ENCODE measurements around the gene KSR2.

Gene KSR2

DNA sequence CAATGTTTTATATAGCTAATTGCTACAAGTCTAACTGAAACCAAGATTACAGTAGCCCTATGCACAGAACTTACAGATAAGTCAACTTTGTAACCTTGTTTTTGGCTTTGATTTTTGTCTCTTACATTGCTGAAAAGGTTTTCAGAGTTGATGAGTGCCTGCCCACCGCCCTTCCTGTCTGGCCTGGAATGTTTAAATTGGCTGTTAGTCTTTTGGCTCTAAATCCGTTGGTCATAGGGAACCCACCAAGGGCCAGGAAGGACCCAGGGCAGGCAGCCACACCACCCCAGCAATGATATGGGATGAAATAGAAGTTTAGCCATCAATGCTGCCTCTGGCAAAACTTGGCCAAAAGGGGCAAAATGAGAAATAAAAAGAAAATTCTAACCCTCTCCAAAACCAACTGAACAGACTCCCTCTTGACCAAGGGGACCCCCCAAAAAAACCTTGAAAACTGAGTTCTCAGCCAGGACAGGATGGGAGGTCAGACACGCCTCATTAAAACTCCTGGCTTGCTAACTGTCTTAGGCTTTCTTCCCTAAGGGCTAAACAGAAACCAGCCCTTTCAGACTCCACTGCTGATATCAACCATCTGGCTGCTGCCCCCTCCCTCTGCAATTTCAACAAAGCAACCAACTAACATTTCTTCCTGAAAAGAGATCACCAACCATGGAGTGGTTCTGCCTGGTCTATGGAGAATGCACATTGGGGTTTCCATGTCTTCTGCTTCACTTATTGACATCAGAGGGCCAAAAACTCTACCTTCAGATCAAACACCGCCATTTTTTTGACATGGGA lies 365.3 kb downstream of the KSR2 start:
- no peak for DNase-seq

- DNase-seq, result no peak
These were observed 368.9 kb downstream of the KSR2 start for GRCh38 chr12:117599849-117600248.

GRCh38 chr12:117596968-117597367 lies 371.8 kb downstream of the KSR2 start:
- no peak for DNase-seq

- no peak for DNase-seq
These were observed 373.0 kb downstream of the KSR2 start for GRCh38 chr12:117595751-117596150.

- no peak for DNase-seq
These were observed 374.3 kb downstream of the KSR2 start for GRCh38 chr12:117594481-117594880.

DNA sequence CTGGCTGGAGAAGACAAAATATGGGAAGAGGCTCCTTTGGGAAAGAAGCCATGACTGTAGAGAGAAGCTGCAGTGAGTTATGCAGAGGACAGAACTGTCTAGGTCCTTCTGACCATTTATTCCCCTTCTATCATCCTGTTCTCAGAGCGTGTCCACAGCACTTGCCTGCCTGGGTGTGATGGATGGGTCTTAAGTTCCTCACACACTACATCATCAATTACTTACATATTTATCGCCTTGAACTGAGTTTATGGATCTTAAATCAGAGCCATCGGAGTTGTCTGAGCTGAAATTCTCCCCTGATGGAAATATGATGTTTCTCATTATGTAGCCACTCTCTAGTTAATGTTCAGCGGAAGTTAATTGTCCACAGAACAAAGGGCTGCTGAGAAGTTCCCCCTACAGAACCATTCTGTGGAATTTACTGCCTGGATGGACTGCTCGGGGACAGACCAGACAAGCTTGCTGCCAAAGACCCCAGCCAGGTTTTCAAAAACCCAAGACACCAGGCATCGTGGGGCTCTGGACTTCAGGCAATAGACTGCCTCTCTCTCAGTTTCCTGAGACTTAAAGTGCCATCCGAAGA lies 374.9 kb downstream of the KSR2 start:
- peak; percentile 33 for DNase-seq

DNA sequence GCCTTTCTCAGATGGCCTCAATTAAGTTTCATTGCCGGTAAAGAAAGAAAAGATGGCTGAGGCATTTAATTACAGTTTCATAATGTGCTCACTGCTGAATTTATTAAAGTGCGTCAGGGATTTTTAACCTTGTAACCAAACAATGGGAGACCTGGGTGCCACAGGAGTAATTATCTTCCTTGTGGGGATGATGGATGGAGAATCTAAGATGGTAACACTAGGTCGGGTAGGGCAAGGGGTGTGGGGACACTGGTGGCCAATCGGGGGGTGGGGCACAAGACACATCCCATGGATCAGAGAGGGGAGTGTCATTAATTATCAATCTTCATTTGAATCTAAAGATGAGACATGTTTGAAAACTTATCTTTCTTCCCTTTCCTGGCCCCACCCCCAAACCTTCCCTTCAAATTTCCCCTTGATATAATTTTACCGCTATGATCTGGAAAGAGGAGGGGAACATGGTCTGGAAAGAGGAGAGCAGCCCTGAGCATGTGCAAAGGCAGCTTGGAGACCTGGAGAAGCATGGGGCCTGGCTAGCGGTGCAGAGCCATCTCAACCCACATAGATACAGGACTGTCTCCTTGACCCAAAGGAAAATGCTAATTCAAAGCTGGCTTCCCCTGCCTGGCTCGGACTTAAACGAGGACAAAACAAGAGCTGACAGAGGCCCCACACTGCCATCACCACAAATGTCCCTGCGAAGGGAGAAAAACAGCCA lies 376.0 kb downstream of the KSR2 start:
- DNase-seq, result no peak

GRCh38 chr12:117590999-117591398 lies 377.8 kb downstream of the KSR2 start:
- no peak for DNase-seq

GRCh38 chr12:117590386-117590785 lies 378.4 kb downstream of the KSR2 start:
- DNase-seq, result no peak

DNA sequence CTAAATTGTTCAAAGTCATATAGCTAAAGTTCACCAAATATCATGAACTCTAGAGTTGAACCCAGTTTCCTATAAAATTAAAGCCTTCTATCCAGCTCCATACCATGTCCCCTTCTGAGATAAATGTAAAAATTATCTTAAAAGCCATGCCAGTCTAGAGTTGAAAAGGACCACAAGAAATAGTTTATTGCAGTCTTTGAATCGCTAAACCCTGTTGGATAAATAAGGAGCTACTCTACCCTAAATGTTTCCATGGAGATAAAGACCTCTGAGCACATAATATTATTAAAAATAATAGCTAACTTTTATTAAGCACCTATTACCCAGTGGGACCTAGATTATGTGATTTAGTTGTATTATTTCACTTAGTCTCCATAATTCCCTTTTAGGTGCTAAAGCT lies 379.8 kb downstream of the KSR2 start:
- no peak for DNase-seq

DNA sequence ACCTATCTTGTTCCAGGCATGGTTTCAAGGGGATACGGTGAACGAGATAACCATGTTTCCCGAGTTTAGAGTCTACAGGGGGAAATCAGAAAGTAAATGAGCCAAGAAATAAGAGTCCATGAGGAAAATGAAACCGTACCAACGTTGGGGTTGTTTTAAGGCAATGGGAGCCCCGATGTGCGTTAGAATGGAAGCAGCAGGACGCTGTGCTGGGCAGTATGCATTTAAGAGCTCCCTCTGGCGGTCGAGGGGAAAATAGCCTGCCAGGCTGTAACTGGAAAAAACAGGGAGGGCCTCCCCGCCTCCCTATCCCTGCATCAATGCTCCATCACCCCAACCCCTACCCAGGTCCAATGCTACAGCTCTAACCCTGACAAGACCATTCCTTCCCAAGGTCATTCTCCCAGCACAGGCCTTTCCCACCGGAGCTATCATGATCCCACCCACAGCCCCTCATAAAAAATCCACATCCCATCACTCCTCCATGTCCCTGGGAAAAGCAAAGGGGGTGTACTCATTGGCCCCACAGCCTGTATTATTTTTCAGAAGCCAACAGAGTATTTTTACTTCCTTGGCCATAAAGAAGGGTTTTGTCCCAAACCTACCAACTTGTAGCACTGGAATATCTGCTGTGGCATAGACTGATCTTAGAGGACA lies 381.0 kb downstream of the KSR2 start:
- DNase-seq, result peak; percentile 48

DNA sequence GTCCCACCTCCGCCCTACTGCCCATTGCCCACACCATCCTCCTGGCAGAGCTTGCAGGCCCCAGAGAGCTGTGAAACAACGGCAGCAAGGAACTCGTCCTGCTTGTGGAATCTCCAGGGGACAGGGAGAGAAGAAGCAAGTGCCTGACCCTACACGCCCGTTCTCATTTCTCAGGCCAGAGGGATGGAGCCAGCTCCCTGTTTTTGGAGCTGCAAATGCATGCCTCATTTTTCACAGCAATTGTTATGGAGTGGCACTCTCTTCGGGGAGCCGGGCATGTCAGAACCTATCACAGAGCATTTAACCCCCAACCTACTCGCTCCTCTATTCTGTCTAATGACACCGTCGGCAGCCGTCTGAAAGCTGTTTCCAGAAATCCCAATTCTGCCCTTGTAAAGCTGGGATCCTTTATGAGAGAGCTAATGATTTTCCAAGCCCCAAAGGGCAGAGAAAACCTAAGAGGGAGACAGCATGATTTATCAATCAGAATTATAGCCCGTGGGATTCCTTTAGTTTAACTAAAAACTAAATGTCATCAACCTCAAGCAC lies 385.0 kb downstream of the KSR2 start:
- DNase-seq, result no peak

GRCh38 chr12:117583092-117583491 lies 385.7 kb downstream of the KSR2 start:
- DNase-seq, result no peak

DNA sequence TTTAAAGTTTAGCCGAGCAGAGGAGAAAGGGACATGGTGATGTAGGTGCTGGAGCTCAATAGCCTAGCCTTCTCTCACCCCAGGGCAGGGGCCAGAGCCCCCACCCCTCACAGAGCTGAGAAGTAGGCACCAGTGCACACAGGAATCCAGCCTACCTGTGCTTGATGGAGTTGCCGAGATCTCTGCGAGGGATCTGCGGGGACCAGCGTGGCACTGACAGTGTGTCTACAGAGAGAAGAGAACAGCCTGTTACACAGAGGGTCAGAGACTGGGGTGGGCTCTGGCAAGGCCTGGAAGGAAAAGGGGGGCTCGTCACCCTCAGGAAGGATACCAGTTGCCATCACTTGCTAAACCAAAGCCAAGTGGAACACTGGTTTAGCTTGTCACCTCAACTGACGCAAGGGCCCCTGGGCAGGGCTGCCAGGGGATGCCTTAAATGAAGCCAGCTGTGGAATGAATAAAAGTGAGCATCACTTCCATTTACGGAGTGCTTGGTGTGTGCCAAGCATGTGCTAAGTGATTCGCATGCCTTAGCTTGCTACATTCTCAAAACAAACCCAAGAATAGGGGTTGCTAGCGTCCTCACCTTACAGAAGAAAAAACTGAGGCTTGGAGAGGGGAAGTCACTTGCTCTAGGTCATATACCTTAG lies 386.5 kb downstream of the KSR2 start:
- no peak for DNase-seq

- peak; percentile 51 for DNase-seq
These were observed 388.1 kb downstream of the KSR2 start for GRCh38 chr12:117580718-117581062.

DNA sequence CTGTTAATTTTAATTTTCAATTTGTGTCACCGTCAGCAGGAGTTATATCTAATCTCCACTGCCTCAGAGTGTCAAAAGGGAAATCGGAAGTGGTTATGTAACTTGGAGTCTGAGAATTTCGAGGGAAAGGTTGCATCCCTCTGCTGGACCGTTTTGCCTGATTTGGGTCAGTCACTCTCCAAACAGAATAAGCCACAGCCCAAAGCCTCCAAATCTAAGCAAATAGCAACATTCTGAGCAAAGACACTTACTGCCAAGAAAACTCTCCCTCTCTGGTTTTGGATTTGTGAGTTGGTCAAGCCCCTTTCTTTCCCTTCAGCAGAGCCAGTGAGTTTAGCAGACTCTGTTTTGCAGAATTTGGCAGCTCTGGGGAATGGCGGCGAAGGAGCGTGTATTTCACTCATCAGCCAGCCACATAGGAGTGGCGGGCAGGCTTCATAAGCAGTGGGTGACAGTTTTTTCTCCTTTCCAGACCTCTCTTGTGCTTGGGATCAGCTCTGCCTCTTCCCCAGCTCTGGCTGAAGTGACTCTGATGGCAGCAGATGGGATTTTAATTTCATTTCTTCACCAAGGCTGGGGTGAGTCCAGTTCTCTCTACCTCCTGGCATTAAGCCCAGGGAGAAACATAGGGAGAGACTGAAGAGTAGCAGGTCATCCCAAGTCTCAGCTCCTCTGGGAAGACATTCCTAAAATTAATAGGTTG lies 388.6 kb downstream of the KSR2 start:
- DNase-seq, result no peak

DNA sequence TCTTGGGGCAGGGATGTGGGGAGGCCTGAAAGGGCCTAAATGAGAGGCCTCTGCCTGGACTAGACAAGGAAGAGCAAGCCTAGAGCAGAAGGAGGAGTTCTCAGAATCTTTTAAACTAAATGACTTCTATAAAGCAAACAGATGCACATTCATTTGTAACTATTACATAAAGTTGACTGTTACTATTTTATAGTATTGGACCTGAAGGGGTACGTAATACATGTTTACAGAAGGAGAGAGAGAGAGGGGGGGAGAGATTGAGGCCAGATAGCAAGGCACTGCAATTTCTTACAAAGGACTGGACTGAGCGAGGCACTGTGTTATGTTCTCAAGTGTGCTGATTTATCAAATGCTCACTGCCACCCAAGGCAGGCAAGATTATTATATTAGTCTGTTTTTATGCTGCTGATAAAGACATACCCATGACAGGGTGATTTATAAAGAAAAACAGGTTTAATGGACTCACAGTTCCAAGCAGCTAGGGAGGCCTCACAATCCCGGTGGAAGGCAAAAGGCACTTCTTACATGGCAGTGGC lies 391.6 kb downstream of the KSR2 start:
- DNase-seq, result no peak

GRCh38 chr12:117576053-117576452 lies 392.7 kb downstream of the KSR2 start:
- DNase-seq, result no peak

DNA sequence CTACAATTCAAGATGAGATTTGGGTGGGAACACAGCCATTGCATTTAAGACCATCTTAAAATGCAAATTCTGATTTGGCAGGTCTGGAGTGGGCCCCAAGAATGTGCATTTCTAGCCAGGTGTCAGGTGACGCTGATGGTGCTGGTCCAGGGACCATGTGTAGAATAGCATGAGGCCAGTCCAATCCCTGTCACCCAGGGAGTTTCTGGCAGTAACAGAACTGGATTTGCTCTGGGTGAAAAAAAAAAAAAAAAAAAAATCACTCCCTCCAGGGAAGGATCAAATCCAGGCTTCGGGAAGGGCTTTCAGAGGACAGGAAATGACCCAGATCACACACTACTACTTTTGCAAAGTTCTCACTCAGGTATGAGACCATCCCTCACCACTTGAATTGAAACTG lies 394.1 kb downstream of the KSR2 start:
- no peak for DNase-seq

- no peak for DNase-seq
These were observed 396.0 kb downstream of the KSR2 start for GRCh38 chr12:117572755-117573154.

GRCh38 chr12:117571321-117571720 lies 397.5 kb downstream of the KSR2 start:
- DNase-seq, result no peak

DNA sequence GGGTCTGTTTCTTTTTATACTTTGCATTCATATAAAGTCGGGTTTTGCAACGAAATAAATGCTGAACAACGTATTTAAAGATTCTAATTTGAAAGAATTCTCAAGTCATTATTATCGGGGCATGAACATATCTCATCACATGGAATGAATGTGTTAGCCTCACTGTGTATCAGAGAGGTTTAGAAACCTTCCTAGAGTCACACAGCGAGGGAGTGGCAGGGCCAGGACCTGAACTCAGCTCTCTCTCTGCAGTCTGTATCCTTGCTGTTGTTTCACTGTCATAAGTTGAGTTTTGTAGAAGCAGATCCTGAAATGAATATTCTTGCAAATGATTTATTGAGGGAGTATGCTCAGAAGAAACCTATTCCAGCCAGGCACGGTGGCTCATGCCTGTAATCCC lies 398.2 kb downstream of the KSR2 start:
- DNase-seq, result no peak
